Keratinocyte (primary cell): ENCODE measurements around the gene ZBTB1. TPM values are rescaled to one million over a fixed set of nuclear protein-coding genes. Genes with fewer than 3 reads are reported as not detected.
"Not testable (repeated sequence)": the region's sequence is repeated elsewhere in the genome, so short reads cannot be mapped to it uniquely, and the experiment has no call there.

Experiments used
- DNase-seq: peaks from one replicate; pipeline ENCODE4 v3.0.0-alpha.2; 2011; ENCODE audit warnings: low read depth, missing footprints, low spot score
- FAIRE-seq: peaks from 2 replicates; lab custom pipeline; 2011; peaks lifted over from hg19 to GRCh38; lab: Jason Lieb, UNC
- H2AFZ ChIP-seq: 2 replicates; pipeline ENCODE4 v1.6.0; 2012; ENCODE audit warnings: low read length, control low read depth, inconsistent platforms; ENCODE audit not compliant: control insufficient read depth
- H3K27ac ChIP-seq: 2 replicates; pipeline ENCODE4 v1.5.1; 2011; ENCODE audit warnings: low read length; ENCODE audit not compliant: control insufficient read depth, insufficient read depth
- H3K27me3 ChIP-seq: 3 replicates; pipeline ENCODE4 v1.6.0; 2011; ENCODE audit warnings: low read length; ENCODE audit not compliant: control insufficient read depth, insufficient read depth; ENCODE audit errors: extremely low read depth
- H3K36me3 ChIP-seq, 2 experiments: 2 replicates in 1 of 2; 3 replicates in 1 of 2; pipeline ENCODE4 v1.5.1; 2011; ENCODE audit warnings: low read length in 2 of 2, mild to moderate bottlenecking in 1 of 2; ENCODE audit not compliant: control insufficient read depth in 2 of 2, insufficient read depth in 2 of 2; ENCODE audit errors: extremely low read depth in 1 of 2
- H3K4me1 ChIP-seq: 3 replicates; pipeline ENCODE4 v1.5.1; 2011; ENCODE audit warnings: low read length; ENCODE audit not compliant: control insufficient read depth, insufficient read depth; ENCODE audit errors: extremely low read depth
- H3K4me2 ChIP-seq: 3 replicates; pipeline ENCODE4 v1.6.0; 2011; ENCODE audit warnings: low read depth, low read length; ENCODE audit not compliant: control insufficient read depth, insufficient read depth; ENCODE audit errors: extremely low read depth
- H3K4me3 ChIP-seq, 3 experiments: fragments of 200-600 bp in 1 of 3; sonication (generic) in 1 of 3; 2 replicates in 2 of 3; 3 replicates in 1 of 3; pipeline ENCODE4 v1.5.1; 2011 to 2016; ENCODE audit warnings: low read length in 3 of 3, mild to moderate bottlenecking in 3 of 3, control low read depth in 2 of 3, inconsistent platforms in 1 of 3, low read depth in 1 of 3, mixed read lengths in 1 of 3, mixed run types in 1 of 3, moderate library complexity in 1 of 3; ENCODE audit not compliant: control insufficient read depth in 2 of 3, insufficient read depth in 2 of 3; ENCODE audit errors: extremely low read depth in 1 of 3
- H3K79me2 ChIP-seq: 2 replicates; pipeline ENCODE4 v1.6.0; 2012; ENCODE audit warnings: low read length; ENCODE audit not compliant: control insufficient read depth, insufficient read depth
- H3K9ac ChIP-seq: 3 replicates; pipeline ENCODE4 v1.6.0; 2011; ENCODE audit warnings: low read length; ENCODE audit not compliant: control insufficient read depth, insufficient read depth; ENCODE audit errors: extremely low read depth
- H3K9me1 ChIP-seq: 3 replicates; pipeline ENCODE4 v1.6.0; 2011; ENCODE audit warnings: low read length; ENCODE audit not compliant: control insufficient read depth, insufficient read depth; ENCODE audit errors: extremely low read depth
- H3K9me3 ChIP-seq: 2 replicates; pipeline ENCODE4 v1.5.1; 2012; ENCODE audit warnings: low read depth, low read length; ENCODE audit not compliant: control insufficient read depth
- H4K20me1 ChIP-seq: 3 replicates; pipeline ENCODE4 v1.6.0; 2011; ENCODE audit warnings: low read length; ENCODE audit not compliant: control insufficient read depth, insufficient read depth; ENCODE audit errors: extremely low read depth
- EZH2 ChIP-seq: IDR thresholded peaks from one replicate; pipeline ENCODE4 v1.6.1; 2012; ENCODE audit warnings: inconsistent platforms, mild to moderate bottlenecking, low read length, moderate library complexity
- dilution Hi-C: fragments of 300-500 bp; cut with MboI; formaldehyde crosslinking; loops from one replicate; pipeline ENCODE4 v1.7.0; 2020; ENCODE audit warnings: low sequenced_read_pairs; ENCODE audit not compliant: extremely low pct_ligation_motif_present
- polyA plus RNA-seq, 5 experiments: library from polyadenylated mRNA; depleted of rRNA in 3 of 5; stranded (reverse) in 3 of 5; stranded (forward) in 1 of 5; unstranded in 1 of 5; fragments of >200 nt; gene quantifications; 1 replicate in 1 of 5; 2 replicates in 3 of 5; 3 replicates in 1 of 5; pipeline versions ENCODE4 v1.2.1 to v1.2.3, GENCODE V29; 2011 to 2012; ENCODE audit warnings: missing spikeins in 2 of 5, low read depth in 1 of 5, low replicate concordance in 1 of 5
- TF ChIP-seq, protein P1 (sequence below), 3 experiments: IDR thresholded peaks in 1 of 3; conservative IDR thresholded peaks in 1 of 3; optimal IDR thresholded peaks in 1 of 3; 2 replicates in 2 of 3; 3 replicates in 1 of 3; pipeline versions ENCODE3 to v1.5.1; 2011; ENCODE audit warnings: low read length in 3 of 3, mild to moderate bottlenecking in 3 of 3, moderate library complexity in 2 of 3, control low read depth in 1 of 3, inconsistent platforms in 1 of 3; ENCODE audit not compliant: insufficient read depth in 2 of 3; ENCODE audit errors: extremely low read depth in 1 of 3

Gene ZBTB1
- polyA plus RNA-seq, 1 donor (not counting 4 experiments of a cell fraction or from before 2014, with no cell fraction given), result 40.7 TPM

DNA sequence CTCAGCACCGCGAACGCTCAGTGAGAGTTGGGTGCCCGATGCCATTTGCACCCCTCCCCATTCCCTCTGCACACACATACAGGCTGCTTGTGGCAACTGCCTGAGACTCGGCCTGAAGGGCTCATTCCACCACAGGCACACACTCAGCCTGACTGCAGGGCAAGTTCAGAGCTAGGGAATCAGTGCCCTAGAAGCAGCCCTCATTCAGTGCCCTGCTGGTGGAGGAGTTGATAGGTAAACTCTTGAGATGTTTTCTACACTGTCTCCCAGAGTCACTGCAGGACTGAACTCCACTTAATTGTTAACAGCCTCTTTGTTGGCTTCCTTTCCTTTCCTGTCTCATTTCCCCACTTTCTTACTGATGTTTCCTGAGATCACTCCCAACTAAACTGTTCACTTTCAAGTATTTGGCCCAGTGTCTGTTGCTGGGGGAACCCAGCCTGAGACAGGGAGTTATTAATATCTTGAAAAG is 62.1 kb downstream of the ZBTB1 start:
- H3K4me1 ChIP-seq, result peaks cover 9% of the 10 kb centered on the region
- no peak overlapping the region for H3K4me3 ChIP-seq
- no peak for FAIRE-seq
- dilution Hi-C loops, result no loop called here
- no peaks in the 10 kb centered on the region for H3K79me2 ChIP-seq
- no peak overlapping the region for H3K27ac ChIP-seq
- H3K9me1 ChIP-seq, result no peaks in the 10 kb centered on the region
- H3K36me3 ChIP-seq, result no peaks in the 10 kb centered on the region
- H3K27me3 ChIP-seq, result no peaks in the 10 kb centered on the region
- H4K20me1 ChIP-seq, result no peaks in the 10 kb centered on the region
- peak overlapping the region; percentile 8 for H2AFZ ChIP-seq
- no peaks in the 10 kb centered on the region for H3K9me3 ChIP-seq
- H3K9ac ChIP-seq, result no peak overlapping the region
- no peak for TF ChIP-seq EZH2
- TF ChIP-seq, protein P1, sequence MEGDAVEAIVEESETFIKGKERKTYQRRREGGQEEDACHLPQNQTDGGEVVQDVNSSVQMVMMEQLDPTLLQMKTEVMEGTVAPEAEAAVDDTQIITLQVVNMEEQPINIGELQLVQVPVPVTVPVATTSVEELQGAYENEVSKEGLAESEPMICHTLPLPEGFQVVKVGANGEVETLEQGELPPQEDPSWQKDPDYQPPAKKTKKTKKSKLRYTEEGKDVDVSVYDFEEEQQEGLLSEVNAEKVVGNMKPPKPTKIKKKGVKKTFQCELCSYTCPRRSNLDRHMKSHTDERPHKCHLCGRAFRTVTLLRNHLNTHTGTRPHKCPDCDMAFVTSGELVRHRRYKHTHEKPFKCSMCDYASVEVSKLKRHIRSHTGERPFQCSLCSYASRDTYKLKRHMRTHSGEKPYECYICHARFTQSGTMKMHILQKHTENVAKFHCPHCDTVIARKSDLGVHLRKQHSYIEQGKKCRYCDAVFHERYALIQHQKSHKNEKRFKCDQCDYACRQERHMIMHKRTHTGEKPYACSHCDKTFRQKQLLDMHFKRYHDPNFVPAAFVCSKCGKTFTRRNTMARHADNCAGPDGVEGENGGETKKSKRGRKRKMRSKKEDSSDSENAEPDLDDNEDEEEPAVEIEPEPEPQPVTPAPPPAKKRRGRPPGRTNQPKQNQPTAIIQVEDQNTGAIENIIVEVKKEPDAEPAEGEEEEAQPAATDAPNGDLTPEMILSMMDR (optimal IDR thresholded peaks at IDR 0.05 in 1 of 3, IDR thresholded peaks at IDR 0.05 in 1 of 3, conservative IDR thresholded peaks at IDR 0.05 in 1 of 3; ENCODE audit: extremely low read depth in 1 of 3, insufficient read depth in 2 of 3, low read length in 3 of 3), result no peak
- no peak overlapping the region for H3K4me2 ChIP-seq
- DNase-seq, result no peak

- peak overlapping the region; percentile 44 for H3K4me2 ChIP-seq
- peak; percentile 94 for FAIRE-seq
- H3K9ac ChIP-seq, result no peak overlapping the region
- H3K9me1 ChIP-seq, result no peaks in the 10 kb centered on the region
- H3K36me3 ChIP-seq, result no peaks in the 10 kb centered on the region
- H3K79me2 ChIP-seq, result no peaks in the 10 kb centered on the region
- no peak overlapping the region for H3K27ac ChIP-seq
- no peak overlapping the region for H2AFZ ChIP-seq
- peak; percentile 13 for DNase-seq
- dilution Hi-C loops, result no loop called here
- H4K20me1 ChIP-seq, result no peaks in the 10 kb centered on the region
- H3K4me3 ChIP-seq, result no peak overlapping the region
- H3K4me1 ChIP-seq, result peaks cover 9% of the 10 kb centered on the region
- no peaks in the 10 kb centered on the region for H3K27me3 ChIP-seq
- TF ChIP-seq EZH2, result no peak
- TF ChIP-seq, protein P1 (optimal IDR thresholded peaks at IDR 0.05 in 1 of 3, IDR thresholded peaks at IDR 0.05 in 1 of 3, conservative IDR thresholded peaks at IDR 0.05 in 1 of 3; ENCODE audit: extremely low read depth in 1 of 3, insufficient read depth in 2 of 3, low read length in 3 of 3), result no peak
- no peaks in the 10 kb centered on the region for H3K9me3 ChIP-seq
Measured at GRCh38 chr14:64569138-64569631, 64.6 kb downstream of the ZBTB1 start.

DNA sequence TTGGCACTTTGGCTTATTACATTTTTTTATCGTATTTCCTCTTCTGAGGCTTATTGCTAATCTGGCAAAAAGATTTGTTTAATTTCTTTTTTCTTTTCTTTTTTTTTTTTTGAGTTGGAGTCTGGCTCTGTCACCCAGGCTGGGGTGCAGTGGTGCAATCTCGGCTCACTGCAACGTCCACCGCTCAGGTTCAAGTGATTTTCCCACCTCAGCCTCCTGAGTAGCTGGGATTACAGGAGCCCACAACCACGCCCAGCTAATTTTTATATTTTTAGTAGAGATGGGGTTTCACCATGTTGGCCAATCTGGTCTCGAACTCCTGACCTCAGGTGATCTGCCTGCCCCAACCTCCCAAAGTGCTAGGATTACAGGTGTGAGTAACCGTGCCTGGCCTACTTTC is 65.1 kb downstream of the ZBTB1 start:
- H3K4me3 ChIP-seq, FAIRE-seq, H3K79me2 ChIP-seq, H3K27ac ChIP-seq, dilution Hi-C loops, H3K4me1 ChIP-seq, DNase-seq, H4K20me1 ChIP-seq, H3K9me1 ChIP-seq, H3K9me3 ChIP-seq, H3K9ac ChIP-seq, H3K27me3 ChIP-seq, H2AFZ ChIP-seq, H3K36me3 ChIP-seq: not testable (repeated sequence)
- peak overlapping the region; percentile 44 for H3K4me2 ChIP-seq
